Stimulated activated CD4-positive, alpha-beta T cell treated with anti-CD3 and anti-CD28 coated beads, Interleukin-4, amount 100 ng/mL, for 48 hours (primary cell): ENCODE data around the gene PKM.

Experiments used
- DNase-seq, 2 donors: peaks; one replicate each; pipeline ENCODE4 v3.0.0-alpha.2; 2020; ENCODE audit warnings: low read depth in 2 of 2

PKM gene

GRCh38 chr15:72235298-72235697 lies 4.3 kb upstream of the PKM start:
- no peak for DNase-seq

GRCh38 chr15:72233769-72234168 lies 2.8 kb upstream of the PKM start:
- no peak for DNase-seq

- no peak for DNase-seq
These were observed 966 bp upstream of the PKM start for GRCh38 chr15:72231833-72232478.

- peak; percentile 84 to 92 for DNase-seq
These were observed 559 bp downstream of the PKM start for GRCh38 chr15:72230197-72231065.

- DNase-seq = no peak
These were observed 1.1 kb downstream of the PKM start for GRCh38 chr15:72229947-72230196.

- DNase-seq = no peak
These were observed 1.7 kb downstream of the PKM start for GRCh38 chr15:72229076-72229946.

GRCh38 chr15:72227720-72228119 lies 3.3 kb downstream of the PKM start:
- no peak for DNase-seq

- DNase-seq = peak; percentile 39 to 55
These were observed 3.8 kb downstream of the PKM start for GRCh38 chr15:72227192-72227586.

- no peak for DNase-seq
These were observed 7.7 kb downstream of the PKM start for GRCh38 chr15:72223278-72223677.

- no peak for DNase-seq
These were observed 8.6 kb downstream of the PKM start for GRCh38 chr15:72222393-72222792.

GRCh38 chr15:72220687-72221086 lies 10.3 kb downstream of the PKM start:
- DNase-seq = no peak

- no peak for DNase-seq
These were observed 13.8 kb downstream of the PKM start for GRCh38 chr15:72217216-72217615.

GRCh38 chr15:72216079-72216478 lies 14.9 kb downstream of the PKM start:
- DNase-seq = no peak

GRCh38 chr15:72207558-72208085 lies 23.4 kb downstream of the PKM start:
- DNase-seq = no peak

GRCh38 chr15:72206677-72207000 lies 24.4 kb downstream of the PKM start:
- DNase-seq = no peak

- no peak for DNase-seq
These were observed 24.9 kb downstream of the PKM start for GRCh38 chr15:72205896-72206676.

- DNase-seq = no peak
These were observed 25.7 kb downstream of the PKM start for GRCh38 chr15:72205273-72205672.

GRCh38 chr15:72203507-72203837 lies 27.5 kb downstream of the PKM start:
- no peak for DNase-seq

GRCh38 chr15:72202801-72203506 lies 28.0 kb downstream of the PKM start:
- no peak for DNase-seq

- no peak for DNase-seq
These were observed 28.7 kb downstream of the PKM start for GRCh38 chr15:72202302-72202701.

- DNase-seq = no peak
These were observed 29.5 kb downstream of the PKM start for GRCh38 chr15:72201391-72201921.
